Measurements from ENCODE around the gene TALDO1.
A peak's percentile ranks its signal among the peaks of the same experiment; 100 is the strongest.
"Not testable (repeated sequence)": the region's sequence is repeated elsewhere in the genome, so short reads cannot be mapped to it uniquely, and the experiment has no call there.

TALDO1 gene

GRCh38 chr11:737366-737765, 9.9 kb upstream of the TALDO1 start:
- DNase-seq (ENCODE audit: low read depth in 2 of 2) = no peak

- not testable (repeated sequence) for DNase-seq (ENCODE audit: low read depth in 2 of 2)
Measured at GRCh38 chr11:737899-738298, 9.4 kb upstream of the TALDO1 start.

DNA sequence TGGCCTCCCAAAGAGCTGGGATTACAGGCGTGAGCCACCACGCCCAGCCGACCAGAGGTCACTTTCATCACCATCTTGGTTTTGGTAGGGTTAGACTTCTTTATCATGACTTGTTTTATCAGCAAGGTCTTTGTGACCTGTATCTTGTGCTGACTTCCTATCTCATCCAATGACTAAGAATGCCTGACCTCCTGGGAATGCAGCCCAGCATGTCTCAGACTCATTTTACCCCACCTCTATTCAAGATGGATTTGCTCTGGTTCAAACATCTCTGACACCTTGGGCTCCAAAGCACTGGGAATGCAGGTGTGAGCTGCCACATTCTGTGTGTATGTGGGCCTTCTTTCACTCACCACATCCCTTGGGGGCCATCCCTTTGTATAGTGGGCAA, 5.1 kb upstream of the TALDO1 start:
- no peak for DNase-seq (ENCODE audit: low read depth in 2 of 2)

- DNase-seq (ENCODE audit: low read depth in 2 of 2) = no peak
Measured at GRCh38 chr11:742571-743201, 4.6 kb upstream of the TALDO1 start.

DNA sequence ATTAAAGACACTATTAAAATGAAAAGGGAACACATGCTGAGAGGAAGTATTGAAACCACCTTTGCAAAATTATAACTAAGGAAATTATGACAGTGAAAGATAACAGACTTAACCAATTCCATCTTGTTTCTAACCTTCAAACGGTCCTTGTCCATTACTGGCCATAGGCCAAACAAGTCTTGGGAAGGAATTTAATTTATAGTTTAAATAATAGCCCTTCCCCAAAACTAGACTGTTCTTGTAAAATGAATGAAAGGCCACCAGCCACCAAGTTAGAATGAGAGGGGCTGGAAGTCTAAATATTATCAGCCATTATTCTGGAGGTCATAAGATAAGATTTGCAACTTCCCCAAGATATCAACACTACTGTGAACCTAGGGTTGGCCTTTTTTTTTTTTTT, 1.8 kb upstream of the TALDO1 start:
- no peak for DNase-seq (ENCODE audit: low read depth in 2 of 2)

GRCh38 chr11:746289-747157, 741 bp upstream of the TALDO1 start:
- no peak for DNase-seq (ENCODE audit: low read depth in 2 of 2)

DNA sequence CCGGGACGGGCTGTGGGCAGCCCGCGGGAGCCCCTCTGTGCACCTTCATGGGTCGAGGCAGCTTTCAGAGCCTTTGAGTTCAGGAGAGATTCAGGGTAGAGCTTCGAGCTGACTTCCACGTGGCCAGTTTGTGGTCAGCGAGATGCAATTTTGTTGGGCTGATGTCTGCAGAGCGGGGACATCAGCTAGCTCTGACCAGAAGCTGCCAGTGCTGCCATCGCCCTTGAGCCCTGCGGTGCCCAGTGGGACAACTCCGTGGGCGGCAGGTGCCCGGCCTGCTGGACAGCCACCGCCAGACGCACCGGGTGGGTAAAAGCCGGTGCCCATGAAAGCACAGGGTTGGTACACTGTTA, 719 bp downstream of the TALDO1 start:
- no peak for DNase-seq (ENCODE audit: low read depth in 2 of 2)

- no peak for DNase-seq (ENCODE audit: low read depth in 2 of 2)
Measured at GRCh38 chr11:749731-750130, 2.5 kb downstream of the TALDO1 start.

DNA sequence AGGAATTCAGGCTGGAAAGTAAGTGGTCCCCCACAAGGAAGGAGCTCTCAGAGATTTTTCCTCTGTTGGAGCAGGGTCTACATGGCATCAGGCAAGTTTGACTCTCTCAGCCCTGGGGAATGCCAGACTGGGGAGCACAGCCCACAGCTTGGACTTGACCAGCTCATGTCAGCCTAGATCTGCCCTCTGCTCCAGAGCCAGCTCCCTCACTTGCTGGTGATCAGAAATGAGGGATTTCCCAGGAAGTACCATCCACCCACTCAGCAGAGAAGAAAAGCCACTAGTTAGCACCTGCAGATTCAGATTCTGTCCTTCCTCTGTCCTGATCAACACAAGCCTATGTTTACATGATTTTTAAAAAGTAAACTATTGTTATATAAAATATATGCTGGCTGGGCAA, 13.0 kb downstream of the TALDO1 start:
- no peak for DNase-seq (ENCODE audit: low read depth in 2 of 2)

- no peak for DNase-seq (ENCODE audit: low read depth in 2 of 2)
Measured at GRCh38 chr11:761526-762108, 14.4 kb downstream of the TALDO1 start.

- no peak for DNase-seq (ENCODE audit: low read depth in 2 of 2)
Measured at GRCh38 chr11:762421-763072, 15.3 kb downstream of the TALDO1 start.

GRCh38 chr11:763073-763463, 15.8 kb downstream of the TALDO1 start:
- no peak for DNase-seq (ENCODE audit: low read depth in 2 of 2)

DNA sequence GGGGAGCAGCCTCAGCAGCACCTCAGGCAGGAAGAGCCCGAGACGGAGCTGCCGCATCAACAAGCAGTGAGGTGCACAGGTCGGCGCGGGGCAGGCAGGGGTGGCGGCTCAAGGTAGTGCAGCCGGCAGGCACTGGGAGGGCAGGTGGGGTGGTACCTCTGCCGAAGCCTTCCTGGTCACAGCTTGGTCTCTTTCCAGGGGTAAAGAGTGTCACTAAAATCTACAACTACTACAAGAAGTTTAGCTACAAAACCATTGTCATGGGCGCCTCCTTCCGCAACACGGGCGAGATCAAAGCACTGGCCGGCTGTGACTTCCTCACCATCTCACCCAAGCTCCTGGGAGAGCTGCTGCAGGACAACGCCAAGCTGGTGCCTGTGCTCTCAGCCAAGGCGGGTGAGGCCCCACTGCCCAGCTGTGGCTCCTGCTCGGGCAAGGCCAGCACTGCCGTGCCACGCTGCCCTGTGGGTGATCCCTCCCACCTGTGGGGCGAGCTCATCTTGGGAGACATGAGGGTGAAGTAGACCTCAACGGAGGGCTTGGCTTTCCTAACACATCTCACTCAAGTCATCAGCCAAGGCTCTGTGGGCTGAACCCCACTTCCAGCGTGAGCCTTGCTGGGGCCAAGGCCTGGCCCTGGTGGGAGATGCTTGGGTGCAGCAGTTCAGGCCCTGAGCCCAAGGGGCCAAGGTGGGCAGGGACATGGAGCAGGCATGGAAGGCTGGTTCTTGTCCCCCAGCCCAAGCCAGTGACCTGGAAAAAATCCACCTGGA, 16.5 kb downstream of the TALDO1 start:
- DNase-seq (ENCODE audit: low read depth in 2 of 2) = no peak

GRCh38 chr11:764322-765024, 17.2 kb downstream of the TALDO1 start:
- no peak for DNase-seq (ENCODE audit: low read depth in 2 of 2)

- DNase-seq (ENCODE audit: low read depth in 2 of 2) = peak; percentile 40 to 46
Measured at GRCh38 chr11:765025-765801, 17.9 kb downstream of the TALDO1 start.

GRCh38 chr11:765802-766091, 18.5 kb downstream of the TALDO1 start:
- DNase-seq (ENCODE audit: low read depth in 2 of 2) = no peak

DNA sequence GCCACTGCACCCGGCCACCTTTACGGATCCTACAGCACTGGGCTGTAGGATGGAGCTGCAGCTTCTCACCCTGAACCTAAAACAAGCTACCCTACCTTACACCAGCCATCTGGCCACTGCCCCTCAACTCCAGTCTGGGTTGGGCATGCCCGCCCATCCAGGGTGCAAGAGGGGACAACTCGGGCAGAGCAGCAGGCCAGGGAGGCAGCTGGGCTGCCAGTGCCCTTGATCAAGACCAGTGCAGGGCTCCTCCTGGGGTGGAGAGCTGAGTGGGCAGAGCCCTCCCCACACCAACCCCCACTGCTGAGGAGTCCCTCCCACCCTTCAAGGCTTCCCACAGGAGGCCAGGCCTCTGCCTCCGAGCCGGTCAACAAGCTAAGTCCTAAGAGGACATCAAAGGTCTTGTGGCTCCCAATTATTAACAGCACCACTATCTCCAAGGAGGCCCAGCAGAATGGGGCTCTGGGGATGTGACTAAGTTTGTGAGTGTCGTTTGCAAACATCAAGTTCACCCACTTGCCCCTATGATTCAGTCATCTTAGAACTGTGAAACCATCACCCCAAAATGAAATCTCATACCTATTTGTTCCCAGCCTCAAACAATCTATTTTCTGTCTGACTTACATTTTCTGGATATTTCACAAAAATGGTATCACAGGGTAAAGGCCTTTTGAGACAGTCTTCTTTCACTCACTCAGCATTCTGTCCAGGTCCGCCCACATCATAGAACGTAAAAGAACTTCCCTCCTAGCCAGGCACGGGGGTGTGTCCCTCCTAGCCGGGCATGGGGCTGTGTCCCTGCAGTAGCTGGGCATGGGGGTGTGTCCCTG, 19.1 kb downstream of the TALDO1 start:
- no peak for DNase-seq (ENCODE audit: low read depth in 2 of 2)

DNA sequence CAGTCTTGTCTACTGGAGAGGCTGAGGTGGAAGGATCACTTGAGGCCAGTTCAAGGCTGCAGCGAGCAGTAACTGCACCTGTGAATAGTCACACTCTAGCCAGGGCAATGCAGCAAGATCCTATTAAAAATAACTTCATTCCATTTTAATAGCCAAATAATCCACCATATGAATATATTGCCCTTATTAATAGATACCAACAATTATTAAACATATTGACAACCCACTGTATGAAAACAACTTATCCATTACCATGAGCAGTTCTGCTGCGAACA, 19.6 kb downstream of the TALDO1 start:
- DNase-seq (ENCODE audit: low read depth in 2 of 2) = no peak

DNA sequence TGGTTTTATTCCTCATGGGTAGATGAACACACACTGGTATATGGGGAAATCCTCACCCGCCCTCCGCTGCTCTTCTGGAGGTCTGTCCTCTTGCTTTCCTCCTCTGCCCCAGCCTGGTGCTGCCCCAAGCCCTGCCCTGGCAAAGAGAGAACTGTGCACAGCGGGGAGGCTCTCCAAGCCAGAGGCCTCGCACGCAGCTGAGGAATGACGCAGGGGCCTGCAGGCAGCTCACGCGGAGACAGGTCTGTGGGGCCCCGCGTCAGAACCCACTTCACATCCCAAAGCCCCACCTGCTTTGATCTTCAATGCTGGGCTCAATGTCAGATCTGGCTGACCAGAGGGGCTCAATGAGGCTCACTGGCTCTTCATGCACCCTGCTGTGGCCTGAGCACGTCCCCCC, 20.0 kb downstream of the TALDO1 start:
- DNase-seq (ENCODE audit: low read depth in 2 of 2) = no peak
